SU-DHL-6 (cell line): ENCODE results near the gene GRIN2A.

Source experiments
- H2AFZ ChIP-seq: fragments of 200-600 bp; sonication (generic); 2 replicates; pipeline ENCODE4 v1.6.1; 2014; ENCODE audit warnings: low read depth, mild to moderate bottlenecking, moderate library complexity, mixed read lengths, antibody characterized with exemption, low read length; ENCODE audit not compliant: severe bottlenecking
- H3F3A ChIP-seq: fragments of 200-600 bp; shearing (Covaris generic); 2 replicates; pipeline ENCODE4 v1.6.0; 2016; ENCODE audit warnings: antibody characterized with exemption, mild to moderate bottlenecking; ENCODE audit not compliant: insufficient read depth
- H3K27ac ChIP-seq: fragments of 200-600 bp; sonication (generic); 2 replicates; pipeline ENCODE4 v1.5.1; 2016; ENCODE audit warnings: low read depth, mild to moderate bottlenecking, low read length, moderate library complexity, mixed read lengths
- H3K27me3 ChIP-seq: fragments of 200-600 bp; sonication (generic), shearing (Covaris generic); 2 replicates; pipeline ENCODE4 v1.6.0; 2014; ENCODE audit warnings: mild to moderate bottlenecking, low read length
- H3K36me3 ChIP-seq: fragments of 200-600 bp; sonication (generic); 2 replicates; pipeline ENCODE4 v1.6.1; 2014; ENCODE audit warnings: mild to moderate bottlenecking, low read length, mixed read lengths
- H3K4me2 ChIP-seq: fragments of 300-600, 200-600 bp; shearing (Covaris generic), sonication (generic); 2 replicates; pipeline ENCODE4 v1.6.0; 2014; ENCODE audit warnings: low read length, low read depth, mild to moderate bottlenecking; ENCODE audit not compliant: poor library complexity, severe bottlenecking
- H3K4me3 ChIP-seq: fragments of 200-600 bp; sonication (generic); 2 replicates; pipeline ENCODE4 v1.5.1; 2014; ENCODE audit warnings: antibody characterized with exemption, low read length, mild to moderate bottlenecking, mixed read lengths; ENCODE audit not compliant: insufficient read depth, poor library complexity, severe bottlenecking
- H3K79me2 ChIP-seq: fragments of 200-600 bp; sonication (generic); 2 replicates; pipeline ENCODE4 v1.6.1; 2014; ENCODE audit warnings: mild to moderate bottlenecking, low read length, moderate library complexity; ENCODE audit not compliant: insufficient read depth
- H3K9ac ChIP-seq: fragments of 200-600 bp; sonication (generic); 2 replicates; pipeline ENCODE4 v1.7.0; 2014; ENCODE audit warnings: mild to moderate bottlenecking, low read length
- H3K9me2 ChIP-seq: fragments of 200-600 bp; sonication (generic); replicated peaks from 2 replicates; pipeline ENCODE4 v1.6.1; 2014; ENCODE audit warnings: low read length; ENCODE audit not compliant: insufficient read depth
- H3K9me3 ChIP-seq: fragments of 200-600 bp; sonication (generic); 2 replicates; pipeline ENCODE4 v1.6.1; 2014; ENCODE audit warnings: low read length, mixed read lengths; ENCODE audit not compliant: insufficient read depth
- H4K20me1 ChIP-seq: fragments of 200-600 bp; sonication (generic); 2 replicates; pipeline ENCODE4 v1.6.1; 2014; ENCODE audit warnings: low read depth, mild to moderate bottlenecking, antibody characterized with exemption, low read length, moderate library complexity, mixed read lengths
- CTCF ChIP-seq: fragments of 200-600 bp; sonication (generic); IDR thresholded peaks from one replicate; pipeline ENCODE4 v1.5.1; 2017; ENCODE audit warnings: antibody characterized with exemption, mild to moderate bottlenecking, low read length, moderate library complexity; ENCODE audit not compliant: insufficient read depth, poor library complexity, severe bottlenecking
- EZH2phosphoT487 ChIP-seq: fragments of 200-600 bp; sonication (generic), shearing (Covaris generic); conservative IDR thresholded peaks from 2 replicates; pipeline ENCODE4 v1.6.1; 2018; ENCODE audit warnings: mild to moderate bottlenecking, antibody characterized with exemption, low read length, moderate library complexity, mixed read lengths

The GRIN2A gene

GRCh38 chr16:10137341-10137740 lies 44.9 kb downstream of the GRIN2A start:
- H3K9me2 ChIP-seq = no peaks in the 10 kb centered on the region
- TF ChIP-seq CTCF = no peak
- no peak for TF ChIP-seq EZH2phosphoT487
- H3F3A ChIP-seq = no peaks in the 10 kb centered on the region

GRCh38 chr16:10136916-10137315 lies 45.3 kb downstream of the GRIN2A start:
- H3K9me3 ChIP-seq = no peaks in the 10 kb centered on the region
- TF ChIP-seq CTCF (no peak), EZH2phosphoT487 (no peak)
- no peaks in the 10 kb centered on the region for H3K79me2 ChIP-seq
- no peak overlapping the region for H3K4me3 ChIP-seq
- no peaks in the 10 kb centered on the region for H3F3A ChIP-seq
- no peak overlapping the region for H3K27ac ChIP-seq
- no peaks in the 10 kb centered on the region for H3K27me3 ChIP-seq
- H3K9ac ChIP-seq = no peak overlapping the region
- H3K4me2 ChIP-seq = no peak overlapping the region
- H4K20me1 ChIP-seq = no peaks in the 10 kb centered on the region
- H2AFZ ChIP-seq = no peak overlapping the region
- H3K9me2 ChIP-seq = no peaks in the 10 kb centered on the region
- no peaks in the 10 kb centered on the region for H3K36me3 ChIP-seq

More at GRCh38 chr16:10137341-10137740, 44.9 kb downstream of the GRIN2A start:
- Histone ChIP-seq H3K79me2 (no peaks in the 10 kb centered on the region), H3K9ac (no peak overlapping the region), H4K20me1 (no peaks in the 10 kb centered on the region), H3K4me3 (no peak overlapping the region), H3K9me3 (no peaks in the 10 kb centered on the region), H3K27me3 (no peaks in the 10 kb centered on the region), H3K4me2 (no peak overlapping the region), H3K36me3 (no peaks in the 10 kb centered on the region), H3K27ac (no peak overlapping the region), H2AFZ (no peak overlapping the region)

GRCh38 chr16:10130538-10130937 lies 51.7 kb downstream of the GRIN2A start:
- Histone ChIP-seq H3K27ac (no peak overlapping the region), H3F3A (no peaks in the 10 kb centered on the region), H2AFZ (no peak overlapping the region), H3K9ac (no peak overlapping the region), H3K27me3 (no peaks in the 10 kb centered on the region), H4K20me1 (no peaks in the 10 kb centered on the region), H3K36me3 (no peaks in the 10 kb centered on the region), H3K79me2 (no peaks in the 10 kb centered on the region), H3K4me2 (no peak overlapping the region), H3K9me2 (no peaks in the 10 kb centered on the region), H3K4me3 (no peak overlapping the region), H3K9me3 (no peaks in the 10 kb centered on the region)
- TF ChIP-seq EZH2phosphoT487 (no peak), CTCF (no peak)
